K562 (cell line): Measurements from ENCODE around the gene C2. TPM values are rescaled to one million over a fixed set of nuclear protein-coding genes. Genes with fewer than 3 reads are reported as not detected.

Experiments
- ATAC-seq: fragments of 200-7000 bp; cut with Tn5 transposase; 3 replicates; pipeline ENCODE4 v1.9.1; 2020; ENCODE audit warnings: moderate library complexity
- BruUV-seq: library from RNA; stranded (reverse); fragments of 400-500 nt; replicated peaks from 2 replicates; lab custom pipeline; 2021; lab: Mats Ljungman, UMichigan
- CTCF ChIA-PET: fragments of 300-600 bp; formaldehyde crosslinking; extraction: SDS; loops from one replicate; lab custom pipeline; 2021; ENCODE audit warnings: low intra/inter-chr PET ratio; lab: Yijun Ruan, JAX
- POLR2A ChIA-PET: fragments of 300-600, 350-650 bp; sonication (Branson Sonifier 250); formaldehyde crosslinking; extraction: SDS; loops from one replicate; lab custom pipeline; 2021; ENCODE audit warnings: antibody characterized with exemption, inconsistent platforms; lab: Yijun Ruan, JAX
- DNase-seq, 4 experiments: peaks; one replicate each; pipeline versions ENCODE4 v3.0.0 to v3.0.0-alpha.2; 2011 to 2018; ENCODE audit warnings: low spot score in 3 of 4, mixed read lengths in 3 of 4; ENCODE audit errors: extremely low read depth in 1 of 4
- FAIRE-seq: peaks from 2 replicates; lab custom pipeline; 2011; peaks lifted over from hg19 to GRCh38; lab: Jason Lieb, UNC
- H2AFZ ChIP-seq: 2 replicates; pipeline ENCODE4 v1.6.0; 2011; ENCODE audit warnings: low read depth, low read length, control low read depth, inconsistent platforms
- H3K27ac ChIP-seq: fragments of 200-600 bp; 3 replicates; pipeline ENCODE4 v1.8.0; 2011; ENCODE audit warnings: low read depth, mild to moderate bottlenecking, control low read depth, inconsistent platforms, low read length, moderate library complexity, mixed read lengths; ENCODE audit errors: extremely low read depth
- H3K27me3 ChIP-seq, 2 experiments: fragments of 300-600 bp in 1 of 2; 2 replicates in 1 of 2; 3 replicates in 1 of 2; pipeline versions ENCODE4 v1.6.0 to v1.8.0; 2011; ENCODE audit warnings: inconsistent platforms in 2 of 2, low read length in 2 of 2, mild to moderate bottlenecking in 1 of 2, mixed read lengths in 1 of 2, moderate library complexity in 1 of 2; ENCODE audit not compliant: control insufficient read depth in 2 of 2, insufficient read depth in 2 of 2
- H3K36me3 ChIP-seq: fragments of 300-600 bp; 3 replicates; pipeline ENCODE4 v1.8.0; 2011; ENCODE audit warnings: mild to moderate bottlenecking, low read length, inconsistent platforms; ENCODE audit not compliant: control insufficient read depth, insufficient read depth
- H3K4me1 ChIP-seq, 2 experiments: fragments of 200-600 bp in 1 of 2; replicated peaks in 1 of 2; 2 replicates in 1 of 2; 3 replicates in 1 of 2; pipeline versions ENCODE4 v1.5.1 to v1.8.0; 2011; ENCODE audit warnings: inconsistent platforms in 2 of 2, low read length in 2 of 2, mild to moderate bottlenecking in 1 of 2, mixed read lengths in 1 of 2, moderate library complexity in 1 of 2; ENCODE audit not compliant: control insufficient read depth in 2 of 2, insufficient read depth in 2 of 2
- H3K4me2 ChIP-seq: 2 replicates; pipeline ENCODE4 v1.6.1; 2011; ENCODE audit warnings: low read length, control low read depth, inconsistent platforms, mixed read lengths; ENCODE audit not compliant: insufficient read depth
- H3K4me3 ChIP-seq: fragments of 200-600 bp; sonication (generic), shearing (Covaris generic); 2 replicates; pipeline ENCODE4 v1.5.1; 2016; ENCODE audit warnings: control low read depth, inconsistent platforms
- H3K79me2 ChIP-seq: fragments of 200-600 bp; 3 replicates; pipeline ENCODE4 v1.8.0; 2011; ENCODE audit warnings: low read length, inconsistent platforms; ENCODE audit not compliant: control insufficient read depth, insufficient read depth
- H3K9ac ChIP-seq, 2 experiments: 2 replicates each; pipeline versions ENCODE4 v1.6.0 to v1.6.1; 2011; ENCODE audit warnings: low read depth in 2 of 2, low read length in 2 of 2, control low read depth in 1 of 2, inconsistent platforms in 1 of 2, mild to moderate bottlenecking in 1 of 2, mixed read lengths in 1 of 2; ENCODE audit not compliant: insufficient read depth in 1 of 2
- H3K9me1 ChIP-seq: one replicate; pipeline ENCODE4 v1.6.0; 2011; ENCODE audit warnings: inconsistent platforms, mild to moderate bottlenecking, low read length, moderate library complexity; ENCODE audit not compliant: control insufficient read depth, insufficient read depth
- H3K9me3 ChIP-seq: replicated peaks from 2 replicates; pipeline ENCODE4 v1.5.1; 2011; ENCODE audit warnings: low read depth, low read length, inconsistent platforms; ENCODE audit not compliant: control insufficient read depth, insufficient read depth
- H4K20me1 ChIP-seq: replicated peaks from 2 replicates; pipeline ENCODE4 v1.6.1; 2011; ENCODE audit warnings: low read length, inconsistent platforms, mixed read lengths; ENCODE audit not compliant: control insufficient read depth, insufficient read depth
- BCOR ChIP-seq: fragments of 450-650 bp; IDR thresholded peaks from 2 replicates; pipeline ENCODE4 v1.6.1; 2016
- EGR1 ChIP-seq: fragments of 450-650 bp; conservative IDR thresholded peaks from 2 replicates; pipeline ENCODE4 v1.6.1; 2017; ENCODE audit warnings: mild to moderate bottlenecking
- HDGF ChIP-seq: fragments of 450-650 bp; IDR thresholded peaks from 2 replicates; pipeline ENCODE4 v1.6.1; 2016
- ILF3 ChIP-seq: fragments of 450-650 bp; IDR thresholded peaks from 2 replicates; pipeline ENCODE4 v1.6.1; 2018; ENCODE audit warnings: antibody characterized with exemption, mild to moderate bottlenecking, moderate library complexity, borderline replicate concordance
- KDM1A ChIP-seq, 2 experiments: fragments of 450-650 bp; IDR thresholded peaks; 2 replicates each; pipeline ENCODE4 v1.6.1; 2016; ENCODE audit warnings: mild to moderate bottlenecking in 2 of 2
- RBM25 ChIP-seq: fragments of 200-400 bp; formaldehyde crosslinking; IDR thresholded peaks from 2 replicates; pipeline ENCODE4 v1.6.1; 2018; ENCODE audit warnings: low read length, low read depth, moderate library complexity; ENCODE audit not compliant: severe bottlenecking
- RCOR1 ChIP-seq, 2 experiments: IDR thresholded peaks; 2 replicates each; pipeline ENCODE4 v1.6.1; 2012; ENCODE audit warnings: low read depth in 2 of 2, low read length in 2 of 2, borderline replicate concordance in 1 of 2, improper control_type of control experiment in 1 of 2
- ZNF121 ChIP-seq: sonication (generic); formaldehyde crosslinking; conservative IDR thresholded peaks from 2 replicates; pipeline ENCODE4 v1.8.0; 2022; ENCODE audit warnings: missing genetic modification reagents
- ZNF384 ChIP-seq: IDR thresholded peaks from 2 replicates; pipeline ENCODE4 v1.6.1; 2012; ENCODE audit warnings: low read depth, low read length, improper control_type of control experiment
- ZNF740 ChIP-seq, 3 experiments: fragments of 200-800 bp in 1 of 3; sonication (Bioruptor generic) in 1 of 3; sonication (generic) in 1 of 3; formaldehyde crosslinking in 1 of 3; IDR thresholded peaks; 2 replicates each; pipeline versions ENCODE4 v1.6.1 to v1.8.0; 2016 to 2022; ENCODE audit warnings: mild to moderate bottlenecking in 2 of 3, missing compliant biosample characterization in 2 of 3, missing genetic modification characterization in 2 of 3, missing genetic modification reagents in 1 of 3
- WGBS: fragments of 100-300 bp; shearing (Covaris generic); methylation state at CpG from one replicate; pipeline ENCODE4 v1.1.6; 2016; ENCODE audit warnings: low coverage, mixed read lengths; ENCODE audit not compliant: insufficient coverage; ENCODE audit errors: missing lambda C conversion rate; 5-methylcytosine and 5-hydroxymethylcytosine counted together
- in situ Hi-C: fragments of 300-500 bp; cut with MboI; formaldehyde crosslinking; loops from 4 replicates; pipeline ENCODE4 v1.15.0; 2018; ENCODE audit warnings: inconsistent platforms, mixed read lengths
- intact Hi-C: fragments of 100-400 bp; cut with micrococcal nuclease; formaldehyde crosslinking; loops from 2 replicates; pipeline ENCODE4 v1.14.2; 2022
- polyA plus RNA-seq, 8 experiments: library from polyadenylated mRNA; depleted of rRNA in 4 of 8; stranded (reverse) in 5 of 8; unstranded in 3 of 8; fragments of >200 nt; fragmentation: Nextera tagmentation in 2 of 8; fragmentation: Illumina TruSeq in 1 of 8; extraction: Ambion mirVana in 2 of 8; extraction: Trizol in 1 of 8; gene quantifications; 2 replicates each; pipeline versions ENCODE4 v1.2.1 to v1.2.3, GENCODE V29; 2011 to 2014; ENCODE audit warnings: inconsistent platforms in 1 of 8, missing spikeins in 1 of 8
- total RNA-seq, 7 experiments: library from RNA; depleted of rRNA in 6 of 7; stranded (reverse); fragments of >200 nt in 6 of 7; fragmentation: Illumina TruSeq in 2 of 7; extraction: Trizol in 2 of 7; gene quantifications; 2 replicates each; pipeline versions ENCODE4 v1.2.1 to v1.2.3, GENCODE V29; 2011 to 2021; ENCODE audit warnings: low replicate concordance in 1 of 7
- TF ChIP-seq, protein P1 (sequence below): fragments of 450-650 bp; IDR thresholded peaks from 2 replicates; pipeline ENCODE4 v1.6.1; 2016; ENCODE audit warnings: antibody characterized with exemption

Gene C2
- total and polyA plus RNA-seq, 9 of the 15 experiments (the other 6 are each of a cell fraction or from before 2014, with no cell fraction given): 0.05 to 1.1 (median 0.39) TPM; not detected in 1

DNA sequence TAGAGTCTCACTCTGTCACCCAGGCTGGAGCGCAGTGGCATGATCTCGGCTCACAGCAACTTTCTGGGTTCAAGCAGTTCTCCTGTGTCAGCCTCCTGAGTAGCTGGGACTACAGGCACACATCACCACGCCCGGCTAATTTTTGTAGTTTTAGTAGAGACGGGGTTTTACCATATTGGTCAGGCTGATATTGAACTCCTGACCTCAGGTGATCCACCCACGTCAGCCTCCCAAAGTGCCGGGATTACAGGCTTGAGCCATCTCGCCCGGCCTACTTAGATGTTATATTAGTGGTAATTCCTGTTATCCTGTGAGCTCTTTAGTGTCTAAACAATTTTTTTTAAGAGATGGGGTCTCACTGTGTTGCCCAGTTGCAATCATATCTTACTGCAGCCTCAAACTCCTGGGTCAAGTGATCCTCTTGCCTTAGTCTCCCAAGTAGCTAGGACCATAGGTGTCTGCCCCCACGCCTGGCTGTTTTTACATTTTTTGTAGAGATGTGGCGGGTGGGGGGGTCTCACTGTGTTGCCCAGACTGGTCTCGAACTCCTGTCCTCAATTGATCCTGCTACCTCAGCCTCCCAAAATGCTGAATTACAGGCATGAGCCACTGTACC, 50.4 kb downstream of the C2 start:
- H3K79me2 ChIP-seq: peaks cover 33% of the 10 kb centered on the region
- FAIRE-seq: no peak
- peak overlapping the region; percentile 42 for H3K27ac ChIP-seq
- no peak overlapping the region for H3K4me2 ChIP-seq
- H3K36me3 ChIP-seq: peaks cover 18% of the 10 kb centered on the region
- in situ Hi-C loops: no loop called here
- peaks cover 42 to 43% of the 10 kb centered on the region in 2 experiments for H3K4me1 ChIP-seq
- ChIA-PET CTCF (no interaction called here), POLR2A (no interaction called here)
- H3K9me3 ChIP-seq: no peaks in the 10 kb centered on the region
- H4K20me1 ChIP-seq: no peaks in the 10 kb centered on the region
- no peak for DNase-seq
- peak overlapping the region; percentile 27 to 28; a peak in 3 of 4 replicates for H3K9ac ChIP-seq
- ATAC-seq: no peak
- WGBS: 74% methylated on average over 12 of the region's 12 CpGs
- H3K27me3 ChIP-seq: no peaks in the 10 kb centered on the region
- H3K9me1 ChIP-seq: no peaks in the 10 kb centered on the region
- BruUV-seq: no TSS peak
- peak; percentile 67 for TF ChIP-seq EGR1
- TF ChIP-seq HDGF: no peak
- no peak for TF ChIP-seq ILF3
- peak; percentile 96 for TF ChIP-seq ZNF121
- TF ChIP-seq, protein P1, sequence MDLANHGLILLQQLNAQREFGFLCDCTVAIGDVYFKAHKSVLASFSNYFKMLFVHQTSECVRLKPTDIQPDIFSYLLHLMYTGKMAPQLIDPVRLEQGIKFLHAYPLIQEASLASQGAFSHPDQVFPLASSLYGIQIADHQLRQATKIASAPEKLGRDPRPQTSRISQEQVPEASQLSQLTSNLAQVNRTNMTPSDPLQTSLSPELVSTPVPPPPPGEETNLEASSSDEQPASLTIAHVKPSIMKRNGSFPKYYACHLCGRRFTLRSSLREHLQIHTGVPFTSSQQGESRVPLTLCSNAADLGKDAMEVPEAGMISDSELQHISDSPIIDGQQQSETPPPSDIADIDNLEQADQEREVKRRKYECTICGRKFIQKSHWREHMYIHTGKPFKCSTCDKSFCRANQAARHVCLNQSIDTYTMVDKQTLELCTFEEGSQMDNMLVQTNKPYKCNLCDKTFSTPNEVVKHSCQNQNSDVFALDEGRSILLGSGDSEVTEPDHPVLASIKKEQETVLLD: no peak
- TF ChIP-seq KDM1A (IDR thresholded peaks at IDR 0.05): peak; percentile 29 to 74; a peak in 2 of 4 replicates
- peak; percentile 84 for TF ChIP-seq RBM25
- TF ChIP-seq RCOR1 (IDR thresholded peaks at IDR 0.05; ENCODE audit: borderline replicate concordance in 1 of 2, low read depth in 2 of 2, low read length in 2 of 2): no peak
- peak; percentile 78 for TF ChIP-seq BCOR
- 0 out of 2 replicates have a peak, but pooled peaks have one; percentile 26 for TF ChIP-seq ZNF740 (CRISPR knock-in tag; IDR thresholded peaks at IDR 0.05)
- TF ChIP-seq ZNF740 (tag; IDR thresholded peaks at IDR 0.05): no peak
- TF ChIP-seq ZNF384: 0 out of 2 replicates have a peak, but pooled peaks have one; percentile 19
- no peak overlapping the region for H2AFZ ChIP-seq
- intact Hi-C loops: loop anchor here (10.0 kb wide), 1 partner anchor 243 kb away; the partner anchor contains the start of gene CLIC1
- no peak overlapping the region for H3K4me3 ChIP-seq
